Measurements from ENCODE around the gene DAB1.

DAB1 gene

GRCh38 chr1:57142169-57142568 is 281.7 kb downstream of the DAB1 start:
- no peak for TF ChIP-seq CTCF (conservative IDR thresholded peaks at IDR 0.05)
- no peak overlapping the region for H3K27ac ChIP-seq

- no peak for TF ChIP-seq CTCF (conservative IDR thresholded peaks at IDR 0.05)
- no peak overlapping the region for H3K27ac ChIP-seq
Measured at GRCh38 chr1:57138432-57139078, 285.3 kb downstream of the DAB1 start.

GRCh38 chr1:57137980-57138379 is 285.9 kb downstream of the DAB1 start:
- no peak overlapping the region for H3K27ac ChIP-seq
- TF ChIP-seq CTCF (conservative IDR thresholded peaks at IDR 0.05): no peak

- no peak for TF ChIP-seq CTCF (conservative IDR thresholded peaks at IDR 0.05)
- no peak overlapping the region for H3K27ac ChIP-seq
Measured at GRCh38 chr1:57134803-57135202, 289.1 kb downstream of the DAB1 start.

- no peak for TF ChIP-seq CTCF (conservative IDR thresholded peaks at IDR 0.05)
- no peak overlapping the region for H3K27ac ChIP-seq
Measured at GRCh38 chr1:57133686-57134085, 290.2 kb downstream of the DAB1 start.

- no peak for TF ChIP-seq CTCF (conservative IDR thresholded peaks at IDR 0.05)
- no peak overlapping the region for H3K27ac ChIP-seq
Measured at GRCh38 chr1:57132993-57133622, 290.8 kb downstream of the DAB1 start.

GRCh38 chr1:57131701-57132394 is 292.0 kb downstream of the DAB1 start:
- no peak for TF ChIP-seq CTCF (conservative IDR thresholded peaks at IDR 0.05)

More at GRCh38 chr1:57131701-57132394, 292.0 kb downstream of the DAB1 start:
- no peak overlapping the region for H3K27ac ChIP-seq

All from VCaP (cell line).